Hematopoietic multipotent progenitor cell treated with erythropoietin and hydrocortisone succinate and interleukin-3 and kit ligand, for 17 days (in vitro differentiated cells): ENCODE results near the gene OSR1.
A peak's percentile ranks its signal among the peaks of the same experiment; 100 is the strongest.
"Not testable (repeated sequence)": the region's sequence is repeated elsewhere in the genome, so short reads cannot be mapped to it uniquely, and the experiment has no call there.

Experiments used
- DNase-seq: peaks from one replicate; pipeline ENCODE4 v3.0.0-alpha.2; 2015; ENCODE audit warnings: low spot score

The OSR1 gene

GRCh38 chr2:19358242-19359020, at the start of gene OSR1:
Gene OSR1, minus strand, starts transcription at chr2:19358623. Its CDS starts 4,818 bp downstream, at chr2:19353805.
- no peak for DNase-seq

DNA sequence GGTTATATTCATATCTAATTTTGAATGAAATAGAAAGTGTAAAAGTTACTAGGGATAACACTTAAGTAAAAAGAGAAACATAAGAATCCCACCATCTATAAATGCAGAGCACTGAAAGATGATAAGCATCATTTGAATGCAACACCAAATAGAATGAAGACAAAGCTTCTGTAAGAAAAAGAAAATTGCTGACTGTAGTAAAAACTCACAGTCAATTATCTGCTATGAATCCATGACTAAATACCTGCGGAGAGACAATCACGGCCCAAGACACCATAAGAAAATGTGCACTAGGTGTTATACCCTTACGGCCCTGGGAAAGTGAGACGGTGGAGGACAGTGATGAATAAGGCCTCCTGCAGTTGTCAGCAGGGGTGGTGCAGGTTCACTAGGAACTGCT, 45.4 kb upstream of the OSR1 start:
- no peak for DNase-seq

DNA sequence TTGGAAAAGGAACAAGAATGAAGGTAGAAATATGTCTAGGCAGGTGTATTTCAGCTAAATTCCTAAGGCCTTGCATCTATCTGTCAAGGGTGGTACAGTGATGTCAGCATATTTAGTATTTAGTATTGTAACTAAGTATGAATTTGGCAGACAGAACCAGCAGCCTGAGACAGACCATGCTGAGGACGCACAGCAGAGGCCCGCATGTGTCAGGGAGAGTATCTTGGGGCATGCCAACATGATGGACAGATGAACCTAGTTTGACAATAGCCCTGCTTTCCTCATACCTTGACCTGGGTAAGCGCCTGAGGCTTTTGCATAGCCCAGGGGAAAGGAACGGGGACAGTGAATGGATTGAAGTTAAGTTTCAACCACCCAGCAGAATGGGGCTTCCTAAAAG, 33.8 kb upstream of the OSR1 start:
- no peak for DNase-seq

DNA sequence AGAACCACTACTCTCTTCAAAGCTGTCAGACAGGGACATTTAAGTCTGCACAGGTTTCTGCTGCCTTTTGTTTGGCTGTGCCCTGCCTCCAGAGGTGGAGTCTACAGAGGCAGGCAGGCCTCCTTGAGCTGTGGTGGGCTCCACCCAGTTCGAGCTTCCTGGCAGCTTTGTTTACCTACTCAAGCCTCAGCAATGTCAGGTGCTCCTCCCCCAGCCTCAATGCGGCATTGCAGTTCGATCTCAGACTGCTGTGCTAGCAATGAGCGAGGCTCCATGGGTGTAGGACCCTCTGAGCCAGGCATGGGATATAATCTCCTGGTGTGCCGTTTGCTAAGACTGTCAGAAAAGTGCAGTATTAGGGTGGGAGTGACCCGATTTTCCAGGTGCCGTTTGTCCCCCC, 31.0 kb upstream of the OSR1 start:
- DNase-seq, result not testable (repeated sequence)

- no peak for DNase-seq
Measured at GRCh38 chr2:19380532-19380931, 22.1 kb upstream of the OSR1 start.

DNA sequence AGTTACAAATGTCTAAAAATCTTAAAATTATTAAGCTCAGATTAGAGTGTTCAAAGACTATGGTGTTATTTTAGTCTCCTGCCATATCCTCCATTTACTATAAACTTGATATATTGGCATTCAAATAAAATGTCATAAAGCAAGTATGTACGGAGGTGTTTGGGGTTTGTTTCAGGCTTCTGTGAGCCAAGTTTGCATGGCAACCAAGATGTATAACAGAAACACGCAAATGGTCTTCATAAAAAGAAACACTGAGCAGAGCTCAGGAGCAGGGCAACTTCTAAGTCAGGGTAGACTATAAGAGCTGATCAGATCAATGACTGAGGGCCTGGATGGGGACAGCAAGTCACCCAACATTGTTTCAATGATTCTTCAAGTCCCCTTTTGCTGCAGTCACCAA, 20.5 kb upstream of the OSR1 start:
- no peak for DNase-seq

DNA sequence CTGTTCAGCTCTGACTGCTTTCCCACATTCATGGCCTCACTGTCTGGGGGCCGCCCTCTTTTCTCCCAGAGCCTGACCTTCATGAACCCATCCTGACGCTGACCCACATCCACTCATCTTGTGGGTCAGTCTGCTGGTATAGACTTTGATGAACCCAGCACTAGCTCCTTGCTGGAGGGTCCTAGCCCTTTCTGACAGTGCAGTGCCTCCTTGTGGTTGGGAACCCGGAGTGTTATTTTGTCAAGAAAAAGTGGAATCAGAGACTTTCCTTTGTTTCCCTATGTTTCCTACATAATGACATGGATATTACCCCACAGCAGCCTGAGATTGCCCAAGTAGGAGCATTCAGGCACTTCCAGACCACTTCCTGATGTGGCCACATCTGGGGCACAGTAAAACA, 19.3 kb upstream of the OSR1 start:
- no peak for DNase-seq

GRCh38 chr2:19373352-19373751, 14.9 kb upstream of the OSR1 start:
- DNase-seq, result no peak

- DNase-seq, result no peak
Measured at GRCh38 chr2:19371996-19372582, 13.7 kb upstream of the OSR1 start.

DNA sequence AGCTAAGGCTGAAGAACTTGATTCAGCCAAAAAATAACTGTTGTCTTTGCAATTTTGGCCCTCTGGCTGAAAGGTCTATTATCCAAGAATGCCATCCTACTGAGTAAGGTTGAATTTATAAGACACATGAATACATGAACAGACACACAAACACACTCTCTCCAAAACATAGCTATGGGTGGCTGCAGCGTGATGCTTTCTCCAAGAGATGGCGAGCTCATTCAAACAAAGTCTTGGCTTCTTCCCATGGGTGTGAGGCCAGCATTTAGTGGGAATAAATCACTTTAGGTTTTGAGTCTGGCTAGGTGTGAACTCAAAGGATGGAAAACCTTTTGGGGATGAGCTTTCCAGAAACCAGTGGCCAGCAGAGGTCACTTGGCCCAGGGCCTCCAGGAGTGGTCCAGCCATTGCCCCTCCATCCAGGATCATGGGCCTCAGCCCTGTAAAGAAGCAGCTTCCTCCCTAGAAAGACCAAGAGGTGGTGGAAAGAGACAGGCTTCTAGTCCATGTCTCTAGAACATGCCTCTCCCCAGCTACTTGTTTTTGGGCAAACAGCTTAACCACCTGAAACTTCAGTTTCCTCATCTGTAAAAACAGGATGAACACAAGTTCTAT, 11.0 kb upstream of the OSR1 start:
- no peak for DNase-seq

DNA sequence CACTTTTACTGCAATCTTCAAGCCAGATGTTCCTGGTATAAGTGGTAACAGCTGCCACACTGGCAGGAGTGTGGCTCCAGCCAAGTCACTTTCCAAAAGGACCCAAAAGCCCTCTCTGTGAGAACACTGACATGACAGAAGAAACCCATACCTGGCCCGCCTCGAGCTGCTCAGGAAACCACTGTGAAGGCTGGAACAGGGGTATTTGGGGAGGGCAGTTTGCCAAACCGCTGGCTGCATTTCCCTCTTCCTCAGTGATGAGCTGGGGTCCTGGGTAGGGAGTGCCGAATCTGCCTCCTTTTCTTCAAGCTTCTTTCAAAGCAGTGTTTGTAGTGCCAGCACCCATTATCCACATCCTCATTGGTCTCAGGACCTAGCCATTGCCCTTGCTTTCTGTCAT, 10.3 kb upstream of the OSR1 start:
- no peak for DNase-seq

DNA sequence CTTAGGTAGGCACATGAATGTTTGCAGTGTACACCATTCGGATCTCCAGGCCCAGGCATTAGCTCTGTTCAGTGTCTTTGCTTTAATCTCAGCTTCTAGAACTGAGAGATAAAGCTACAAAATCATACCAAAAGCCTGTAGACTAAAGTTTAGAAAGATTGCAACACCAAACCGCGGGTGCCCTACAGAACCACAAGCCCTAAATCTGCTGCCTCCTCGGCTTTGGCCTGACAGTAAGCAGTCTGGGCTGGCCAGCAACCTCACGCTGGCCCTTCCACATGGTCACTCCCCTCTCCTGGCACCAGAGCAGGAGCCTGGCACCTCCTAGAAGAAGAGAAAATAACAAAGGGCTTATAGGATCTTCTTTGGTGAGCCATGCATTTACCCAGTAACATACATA, 8.9 kb upstream of the OSR1 start:
- no peak for DNase-seq

- DNase-seq, result no peak
Measured at GRCh38 chr2:19365126-19365525, 6.7 kb upstream of the OSR1 start.

DNA sequence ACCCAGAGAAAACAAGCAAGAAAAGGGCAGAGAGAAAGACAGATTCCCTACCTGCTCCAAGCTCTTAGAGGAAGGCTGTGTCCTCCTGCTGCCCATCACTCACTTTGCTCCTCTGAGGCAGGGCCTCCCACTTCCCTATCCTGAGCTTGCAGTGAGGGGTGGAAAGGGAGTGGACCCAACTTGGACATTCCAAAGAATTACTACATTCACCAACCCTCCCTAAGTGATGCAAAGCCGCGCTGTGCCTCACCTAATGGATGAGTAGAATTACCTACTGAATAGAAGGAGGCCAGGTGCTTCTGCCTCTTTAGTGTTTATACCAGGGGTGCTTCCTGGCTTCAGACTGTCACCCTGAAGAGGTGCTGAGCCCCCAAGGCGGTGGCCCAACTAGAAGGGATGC, 5.6 kb upstream of the OSR1 start:
- DNase-seq, result no peak

- no peak for DNase-seq
Measured at GRCh38 chr2:19363474-19363778, 5.0 kb upstream of the OSR1 start.

DNA sequence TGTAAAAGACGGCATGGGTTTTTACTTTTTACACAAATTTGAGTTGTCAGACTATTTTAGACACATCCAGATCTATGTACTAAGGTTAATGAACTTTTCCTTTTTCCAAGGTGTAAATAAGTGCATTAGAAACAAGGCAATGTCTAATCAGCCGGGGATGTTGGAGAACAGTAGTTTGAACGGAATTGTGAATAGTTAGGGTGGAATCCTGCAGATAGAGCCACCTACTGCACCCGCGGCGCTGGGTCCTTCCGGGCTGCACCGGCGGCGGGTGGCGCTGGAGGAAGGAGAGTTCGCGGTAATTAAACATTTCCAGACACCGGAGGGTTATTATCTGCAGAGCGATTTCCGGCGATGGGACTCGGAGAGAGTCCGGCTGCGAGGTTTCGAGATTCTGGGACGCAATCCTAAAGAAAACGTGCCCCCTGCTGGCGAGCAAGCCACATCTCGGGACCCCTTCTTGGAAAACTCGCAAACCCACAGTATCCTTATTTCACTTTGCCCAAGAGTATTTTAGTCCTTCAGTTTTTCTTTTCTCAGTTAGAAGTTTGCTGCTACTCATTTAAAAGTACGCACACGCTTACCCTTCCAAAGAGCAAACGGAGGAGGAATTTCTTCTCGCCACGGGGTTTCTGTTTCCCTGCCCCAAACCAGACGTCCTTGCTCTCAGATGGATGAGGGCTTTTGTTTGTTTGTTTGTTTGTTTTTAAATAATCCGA, 4.5 kb upstream of the OSR1 start:
- peak; percentile 35 for DNase-seq

DNA sequence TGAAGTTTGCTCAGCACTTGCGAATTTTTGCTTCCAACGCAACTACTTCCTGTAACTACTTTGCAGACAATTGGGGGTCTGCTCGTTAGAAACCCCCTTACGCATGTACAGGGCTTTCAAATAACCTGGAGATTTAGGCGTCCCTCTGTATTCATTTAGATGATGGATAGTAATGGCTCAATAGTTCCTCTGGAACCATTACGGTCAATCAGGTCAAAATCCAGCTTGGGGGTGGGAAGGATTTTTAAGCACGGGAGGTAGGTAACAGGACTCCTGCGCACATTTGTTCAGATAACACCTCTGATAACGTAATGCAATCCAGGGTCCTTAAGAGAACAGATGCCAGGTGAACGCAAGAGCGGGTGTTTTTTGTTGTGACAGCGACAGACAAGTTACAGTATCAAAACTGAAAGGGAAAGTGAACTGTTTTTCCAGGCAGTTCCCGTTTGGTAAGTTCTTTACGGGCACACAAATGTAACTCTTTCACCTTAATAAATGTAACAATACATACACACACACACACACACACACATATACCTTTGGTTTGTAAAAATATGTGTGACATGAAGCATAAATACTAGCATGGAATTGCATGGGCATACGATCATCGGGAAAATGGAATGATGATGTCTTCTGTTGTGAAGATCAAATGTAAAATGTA, 3.8 kb upstream of the OSR1 start:
- no peak for DNase-seq

DNA sequence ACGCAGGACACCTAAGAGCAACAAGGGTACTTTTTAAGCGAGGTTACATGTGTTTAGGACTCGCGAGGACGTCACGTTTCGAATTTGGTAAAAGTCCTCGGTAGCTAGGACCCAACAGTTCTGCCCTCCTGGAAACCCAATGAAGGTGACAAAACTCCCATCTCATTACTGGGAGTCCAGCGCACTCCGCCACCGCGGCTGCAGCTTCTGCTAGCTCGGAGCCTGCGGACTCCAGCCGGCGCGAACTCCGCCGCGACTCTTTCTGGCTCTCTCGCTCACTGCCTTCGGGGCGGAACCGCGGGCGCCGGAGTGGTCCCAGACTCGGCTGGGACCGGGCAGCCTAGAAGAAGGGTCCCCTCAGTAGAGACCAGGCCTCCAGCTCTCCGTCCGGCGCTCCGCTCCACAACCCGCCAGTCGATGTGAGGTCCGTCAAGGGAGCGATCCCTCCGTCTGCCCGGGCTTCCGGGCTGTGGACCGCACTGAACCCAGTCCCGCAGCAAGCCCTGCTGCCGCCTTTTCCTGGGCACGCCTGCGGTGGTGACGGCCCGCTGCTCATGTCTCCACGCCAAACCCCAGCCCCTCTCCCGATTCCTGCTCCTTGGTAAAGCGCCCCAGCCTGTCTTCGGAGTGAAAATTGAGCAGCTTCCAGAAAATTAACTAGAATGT, 3.0 kb upstream of the OSR1 start:
- DNase-seq, result no peak

- DNase-seq, result no peak
Measured at GRCh38 chr2:19360966-19361321, 2.5 kb upstream of the OSR1 start.

- no peak for DNase-seq
Measured at GRCh38 chr2:19360266-19360965, 2.0 kb upstream of the OSR1 start.

GRCh38 chr2:19359456-19359855, 1.0 kb upstream of the OSR1 start:
- no peak for DNase-seq

DNA sequence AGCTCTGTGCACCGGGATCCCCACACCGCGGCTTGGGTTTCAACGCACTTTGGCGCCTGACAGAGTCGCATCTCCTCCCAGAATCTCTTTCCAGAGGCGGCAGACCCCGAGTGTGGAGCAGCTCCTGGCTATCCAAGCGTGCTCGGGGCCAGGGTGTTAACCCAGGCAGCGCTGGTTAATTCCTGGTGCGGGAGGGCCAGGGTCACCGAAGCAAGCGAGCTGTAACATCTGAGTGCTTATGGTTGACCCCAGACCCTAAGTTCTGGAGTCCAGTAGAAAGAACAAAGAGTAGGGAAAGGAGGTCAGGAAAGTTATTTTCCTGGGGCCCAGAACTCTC, 566 bp upstream of the OSR1 start:
- DNase-seq, result no peak
